ENCODE data around the gene MUL1. TPM values are rescaled to one million over a fixed set of nuclear protein-coding genes. Genes with fewer than 3 reads are reported as not detected.

MUL1 gene
- total and polyA plus RNA-seq, 9 of the 15 experiments (the other 6 are each of a cell fraction or from before 2014, with no cell fraction given), result 10.4 to 32.9 (median 19.3) TPM

DNA sequence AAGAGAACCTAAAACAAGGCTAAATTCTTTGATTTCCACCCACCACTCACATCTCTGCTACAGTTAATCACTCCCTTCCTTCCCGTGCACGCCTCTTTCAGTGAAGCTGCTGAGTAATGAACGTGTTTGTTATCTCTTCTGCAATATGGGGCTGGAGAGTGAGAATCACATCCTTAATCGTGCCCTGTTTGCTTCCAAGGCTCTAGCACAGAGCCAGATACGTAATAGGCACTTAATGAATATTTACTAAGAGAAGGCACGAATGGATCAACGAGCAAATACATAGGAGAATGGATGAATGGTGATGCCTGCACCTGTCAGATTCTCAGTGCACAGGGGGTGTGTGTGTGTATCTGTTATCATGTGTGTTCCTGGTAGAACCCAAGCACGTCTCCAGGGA lies 22.4 kb upstream of the MUL1 start (continued):
- TF ChIP-seq, protein P1, sequence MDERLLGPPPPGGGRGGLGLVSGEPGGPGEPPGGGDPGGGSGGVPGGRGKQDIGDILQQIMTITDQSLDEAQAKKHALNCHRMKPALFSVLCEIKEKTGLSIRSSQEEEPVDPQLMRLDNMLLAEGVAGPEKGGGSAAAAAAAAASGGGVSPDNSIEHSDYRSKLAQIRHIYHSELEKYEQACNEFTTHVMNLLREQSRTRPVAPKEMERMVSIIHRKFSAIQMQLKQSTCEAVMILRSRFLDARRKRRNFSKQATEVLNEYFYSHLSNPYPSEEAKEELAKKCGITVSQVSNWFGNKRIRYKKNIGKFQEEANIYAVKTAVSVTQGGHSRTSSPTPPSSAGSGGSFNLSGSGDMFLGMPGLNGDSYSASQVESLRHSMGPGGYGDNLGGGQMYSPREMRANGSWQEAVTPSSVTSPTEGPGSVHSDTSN (CRISPR knock-in tag; IDR thresholded peaks at IDR 0.05; ENCODE audit: low read depth), result no peak
- TF ChIP-seq, protein P1 (tag; conservative IDR thresholded peaks at IDR 0.05; ENCODE audit: low read depth), result 0 out of 2 replicates have a peak, but pooled peaks have one; percentile 18
- TF ChIP-seq CCAR2 (IDR thresholded peaks at IDR 0.05; ENCODE audit: low read depth, low read length) (no peak), BHLHE40 (IDR thresholded peaks at IDR 0.05; ENCODE audit: low read length) (peak; percentile 86), ARID1B (IDR thresholded peaks at IDR 0.05) (peak; percentile 76), TBL1XR1 (IDR thresholded peaks at IDR 0.05; ENCODE audit: low read length in 2 of 2) (0 out of 4 replicates have a peak, but pooled peaks of 1 of the 2 experiments have one; percentile 24), TCF3 (CRISPR knock-in tag; IDR thresholded peaks at IDR 0.05) (peak; percentile 74), FOSL1 (tag; conservative IDR thresholded peaks at IDR 0.05) (0 out of 2 replicates have a peak, but pooled peaks have one; percentile 30), EP300 (IDR thresholded peaks at IDR 0.05; ENCODE audit: low read length) (peak; percentile 38; the same call in 1 of the 2 replicates), CBFA2T2 (conservative IDR thresholded peaks at IDR 0.05) (peak; percentile 67), ATF1 (CRISPR knock-in tag; IDR thresholded peaks at IDR 0.05) (no peak), ATF1 (tag; IDR thresholded peaks at IDR 0.05) (peak; percentile 30; the same call in 1 of the 2 replicates), CBX8 (IDR thresholded peaks at IDR 0.05; ENCODE audit: borderline replicate concordance, extremely low read depth, low read depth, low read length, poor library complexity, severe bottlenecking) (no peak), ZNF224 (CRISPR knock-in tag; IDR thresholded peaks at IDR 0.05) (no peak)
- TF ChIP-seq, protein P2, sequence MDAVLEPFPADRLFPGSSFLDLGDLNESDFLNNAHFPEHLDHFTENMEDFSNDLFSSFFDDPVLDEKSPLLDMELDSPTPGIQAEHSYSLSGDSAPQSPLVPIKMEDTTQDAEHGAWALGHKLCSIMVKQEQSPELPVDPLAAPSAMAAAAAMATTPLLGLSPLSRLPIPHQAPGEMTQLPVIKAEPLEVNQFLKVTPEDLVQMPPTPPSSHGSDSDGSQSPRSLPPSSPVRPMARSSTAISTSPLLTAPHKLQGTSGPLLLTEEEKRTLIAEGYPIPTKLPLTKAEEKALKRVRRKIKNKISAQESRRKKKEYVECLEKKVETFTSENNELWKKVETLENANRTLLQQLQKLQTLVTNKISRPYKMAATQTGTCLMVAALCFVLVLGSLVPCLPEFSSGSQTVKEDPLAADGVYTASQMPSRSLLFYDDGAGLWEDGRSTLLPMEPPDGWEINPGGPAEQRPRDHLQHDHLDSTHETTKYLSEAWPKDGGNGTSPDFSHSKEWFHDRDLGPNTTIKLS (IDR thresholded peaks at IDR 0.05; ENCODE audit: borderline replicate concordance, low read depth), result no peak
